H9 (cell line): Measurements from ENCODE around the gene ZNF619. TPM values are rescaled to one million over a fixed set of nuclear protein-coding genes. Genes with fewer than 3 reads are reported as not detected.

ENCODE experiments used
- DNase-seq: peaks from one replicate; pipeline ENCODE4 v3.0.0-alpha.2; 2017
- H2AFZ ChIP-seq: one replicate; pipeline ENCODE4 v1.6.1; 2013; ENCODE audit warnings: mild to moderate bottlenecking, low read length, control low read depth, moderate library complexity
- H2AK5ac ChIP-seq: 2 replicates; pipeline ENCODE4 v1.6.1; 2013; ENCODE audit warnings: low read length, control low read depth, mixed read lengths; ENCODE audit not compliant: insufficient read length
- H2BK120ac ChIP-seq: one replicate; pipeline ENCODE4 v1.6.1; 2013; ENCODE audit warnings: low read depth, mild to moderate bottlenecking, low read length, control low read depth, inconsistent platforms; ENCODE audit not compliant: poor library complexity, severe bottlenecking
- H2BK12ac ChIP-seq: 2 replicates; pipeline ENCODE4 v1.6.1; 2013; ENCODE audit warnings: low read length, control low read depth, mixed read lengths, low read depth; ENCODE audit not compliant: insufficient read length
- H2BK15ac ChIP-seq: 2 replicates; pipeline ENCODE4 v1.6.1; 2013; ENCODE audit warnings: low read depth, low read length, control low read depth
- H2BK20ac ChIP-seq: one replicate; pipeline ENCODE4 v1.6.1; 2013; ENCODE audit warnings: low read depth, mild to moderate bottlenecking, low read length, control low read depth, inconsistent platforms; ENCODE audit not compliant: poor library complexity, severe bottlenecking
- H2BK5ac ChIP-seq: 2 replicates; pipeline ENCODE4 v1.6.1; 2013; ENCODE audit warnings: low read length, control low read depth, mixed read lengths; ENCODE audit not compliant: insufficient read length
- H3K14ac ChIP-seq: 2 replicates; pipeline ENCODE4 v1.6.1; 2013; ENCODE audit warnings: low read length, control low read depth; ENCODE audit not compliant: insufficient read depth
- H3K18ac ChIP-seq: 2 replicates; pipeline ENCODE4 v1.6.1; 2013; ENCODE audit warnings: low read depth, mild to moderate bottlenecking, mixed read lengths, low read length, control low read depth; ENCODE audit not compliant: insufficient read length
- H3K23ac ChIP-seq: 2 replicates; pipeline ENCODE4 v1.6.1; 2013; ENCODE audit warnings: low read length, control low read depth, mixed read lengths, low read depth; ENCODE audit not compliant: insufficient read length
- H3K23me2 ChIP-seq: 2 replicates; pipeline ENCODE4 v1.6.1; 2013; ENCODE audit warnings: low read depth, mild to moderate bottlenecking, mixed read lengths, low read length, control low read depth; ENCODE audit not compliant: insufficient read length, poor library complexity, severe bottlenecking
- H3K27ac ChIP-seq: 2 replicates; pipeline ENCODE4 v1.5.1; 2013; ENCODE audit warnings: low read length, control low read depth, mixed read lengths, low read depth; ENCODE audit not compliant: insufficient read length
- H3K27me3 ChIP-seq: 2 replicates; pipeline ENCODE4 v1.6.1; 2013; ENCODE audit warnings: low read length, control low read depth, inconsistent platforms; ENCODE audit not compliant: insufficient read depth
- H3K4ac ChIP-seq: 2 replicates; pipeline ENCODE4 v1.6.1; 2013; ENCODE audit warnings: low read depth, mild to moderate bottlenecking, control low read depth, inconsistent platforms, low read length, moderate library complexity
- H3K4me1 ChIP-seq: 2 replicates; pipeline ENCODE4 v1.6.1; 2013; ENCODE audit warnings: low read length, control low read depth, inconsistent platforms; ENCODE audit not compliant: insufficient read depth
- H3K4me2 ChIP-seq: 2 replicates; pipeline ENCODE4 v1.6.1; 2013; ENCODE audit warnings: low read length, control low read depth, mixed read lengths; ENCODE audit not compliant: insufficient read length, insufficient read depth
- H3K56ac ChIP-seq: 2 replicates; pipeline ENCODE4 v1.6.1; 2013; ENCODE audit warnings: low read depth, mild to moderate bottlenecking, mixed read lengths, low read length, control low read depth; ENCODE audit not compliant: insufficient read length
- H3K79me1 ChIP-seq: 2 replicates; pipeline ENCODE4 v1.6.1; 2013; ENCODE audit warnings: low read depth, mild to moderate bottlenecking, moderate library complexity, low read length, control low read depth, inconsistent platforms; ENCODE audit not compliant: insufficient read depth, poor library complexity, severe bottlenecking
- H3K79me2 ChIP-seq: 2 replicates; pipeline ENCODE4 v1.6.1; 2013; ENCODE audit warnings: low read length, control low read depth, inconsistent platforms; ENCODE audit not compliant: insufficient read depth
- H3K9ac ChIP-seq: 2 replicates; pipeline ENCODE4 v1.6.1; 2013; ENCODE audit warnings: low read length, control low read depth, mixed read lengths; ENCODE audit not compliant: insufficient read length; ENCODE audit errors: extremely low read depth
- H3K9me3 ChIP-seq: one replicate; pipeline ENCODE4 v1.6.1; 2013; ENCODE audit warnings: low read depth, low read length, inconsistent platforms; ENCODE audit not compliant: control insufficient read depth
- H3T11ph ChIP-seq: one replicate; pipeline ENCODE4 v1.6.1; 2013; ENCODE audit warnings: mild to moderate bottlenecking, low read length, control low read depth, inconsistent platforms
- H4K20me1 ChIP-seq: one replicate; pipeline ENCODE4 v1.6.1; 2013; ENCODE audit not compliant: control insufficient read depth, insufficient read length, insufficient read depth
- H4K5ac ChIP-seq: 2 replicates; pipeline ENCODE4 v1.6.1; 2013; ENCODE audit warnings: low read depth, mild to moderate bottlenecking, mixed read lengths, low read length, control low read depth; ENCODE audit not compliant: insufficient read length
- H4K8ac ChIP-seq: replicated peaks from 2 replicates; pipeline ENCODE4 v1.6.1; 2013; ENCODE audit warnings: low read length, control low read depth, mixed read lengths, low read depth; ENCODE audit not compliant: insufficient read length
- H4K91ac ChIP-seq: 2 replicates; pipeline ENCODE4 v1.6.1; 2013; ENCODE audit warnings: low read depth, mild to moderate bottlenecking, moderate library complexity, mixed read lengths, low read length, control low read depth; ENCODE audit not compliant: insufficient read length
- H3K27ac Mint-ChIP-seq, 3 experiments: 2 replicates in 2 of 3; 3 replicates in 1 of 3; pipeline ENCODE4 v1.8.0; 2020 to 2021; ENCODE audit warnings: mixed read lengths in 3 of 3, mild to moderate bottlenecking in 1 of 3, moderate library complexity in 1 of 3
- H3K27me3 Mint-ChIP-seq: 2 replicates; pipeline ENCODE4 v1.8.0; 2021; ENCODE audit warnings: low read depth, mild to moderate bottlenecking, moderate library complexity, mixed read lengths
- H3K36me3 Mint-ChIP-seq, 3 experiments: 2 replicates in 2 of 3; 3 replicates in 1 of 3; pipeline ENCODE4 v1.8.0; 2020 to 2021; ENCODE audit warnings: low read depth in 3 of 3, mixed read lengths in 3 of 3; ENCODE audit not compliant: insufficient read depth in 1 of 3
- H3K4me1 Mint-ChIP-seq, 2 experiments: 2 replicates each; pipeline ENCODE4 v1.8.0; 2020; ENCODE audit warnings: mixed read lengths in 2 of 2
- H3K4me3 Mint-ChIP-seq, 2 experiments: 2 replicates in 1 of 2; 3 replicates in 1 of 2; pipeline ENCODE4 v1.8.0; 2020 to 2021; ENCODE audit warnings: mild to moderate bottlenecking in 2 of 2, mixed read lengths in 2 of 2, moderate library complexity in 1 of 2
- H3K9me3 Mint-ChIP-seq, 2 experiments: 2 replicates in 1 of 2; 3 replicates in 1 of 2; pipeline ENCODE4 v1.8.0; 2020; ENCODE audit warnings: mild to moderate bottlenecking in 2 of 2, mixed read lengths in 2 of 2, moderate library complexity in 1 of 2
- WGBS: extraction: QIAGEN DNeasy Blood & Tissue Kit; methylation state at CpG from one replicate; pipeline ENCODE4 v1.1.7; 2013; ENCODE audit warnings: missing lambda C conversion rate, low lambda C conversion rate, mixed read lengths; ENCODE audit not compliant: insufficient read length; ENCODE audit errors: extremely low coverage; 5-methylcytosine and 5-hydroxymethylcytosine counted together
- total RNA-seq: library from RNA; stranded (reverse); gene quantifications from 2 replicates; pipeline ENCODE4 v1.2.1, GENCODE V29; 2021
- TF ChIP-seq, protein P1 (sequence below): fragments of 200-600 bp; sonication (generic); conservative IDR thresholded peaks from 3 replicates; pipeline ENCODE4 v1.8.0; 2021; ENCODE audit warnings: antibody characterized with exemption, mild to moderate bottlenecking

Gene ZNF619
- total RNA-seq, 1 experiment from 2014 or later = 4.8 TPM

DNA sequence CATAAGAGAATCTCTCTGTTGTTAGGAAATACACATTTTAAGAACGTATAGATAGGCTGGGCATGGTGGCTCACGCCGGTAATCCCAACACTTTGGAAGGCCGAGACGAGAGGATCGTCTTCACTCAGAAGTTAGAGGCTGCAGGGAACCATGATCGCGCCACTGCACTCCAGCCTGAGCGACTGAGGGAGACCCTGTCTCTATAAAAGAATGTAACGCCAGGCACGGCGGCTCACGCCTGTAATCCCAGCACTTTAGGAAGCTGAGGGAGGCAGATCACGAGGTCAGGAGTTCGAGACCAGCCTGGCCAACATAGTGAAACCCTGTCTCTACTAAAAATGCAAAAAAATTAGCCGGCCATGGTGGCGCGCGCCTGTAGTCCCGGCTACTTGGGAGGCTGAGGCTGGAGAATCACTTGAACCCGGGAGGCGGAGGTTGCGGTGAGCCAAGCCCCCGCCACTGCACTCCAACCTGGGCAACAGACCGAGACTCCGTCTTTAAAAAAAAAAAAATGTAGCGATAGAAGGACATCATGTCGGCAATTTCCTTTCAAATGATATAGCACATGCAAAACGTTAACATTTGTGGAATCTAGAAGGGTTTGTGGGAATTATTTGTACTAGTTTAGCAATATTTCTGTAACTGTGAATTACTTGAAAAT lies 20.5 kb upstream of the ZNF619 start:
- Histone ChIP-seq H2AFZ (no peak overlapping the region), H4K91ac (no peak overlapping the region), H3K56ac (no peak overlapping the region), H3K4me1 (0 out of 2 replicates have a peak, but pooled peaks cover 2% of the 10 kb centered on the region), H2BK12ac (no peak overlapping the region), H3K23me2 (peaks cover 11% of the 10 kb centered on the region), H3K4ac (no peak overlapping the region), H3K23ac (no peak overlapping the region), H2AK5ac (no peak overlapping the region), H3K9me3 (no peaks in the 10 kb centered on the region), H2BK120ac (no peak overlapping the region), H4K8ac (no peak overlapping the region), H3K14ac (no peak overlapping the region), H3K27me3 (no peaks in the 10 kb centered on the region), H3T11ph (no peak overlapping the region), H3K4me2 (peak overlapping the region; percentile 37), H2BK20ac (no peak overlapping the region), H3K79me2 (peaks cover 10% of the 10 kb centered on the region; the same call in 1 of the 2 replicates), H3K9ac (peak overlapping the region; percentile 88), H3K79me1 (no peaks in the 10 kb centered on the region), H3K27ac (no peak overlapping the region), H3K18ac (no peak overlapping the region), H2BK15ac (no peak overlapping the region), H4K5ac (no peak overlapping the region), H4K20me1 (peaks cover 2% of the 10 kb centered on the region), H2BK5ac (no peak overlapping the region)
- H3K27ac Mint-ChIP-seq = peak overlapping the region; percentile 94 to 97 (median 94)
- H3K4me1 Mint-ChIP-seq = peaks cover 21 to 31% of the 10 kb centered on the region in 2 experiments
- H3K27me3 Mint-ChIP-seq = peaks cover 3% of the 10 kb centered on the region; the same call in 1 of the 2 replicates
- peaks cover 27 to 41% (median 35%) of the 10 kb centered on the region in 3 experiments for H3K36me3 Mint-ChIP-seq
- no CpG with 5 or more reads among the region's 29 CpGs for WGBS
- no peaks in the 10 kb centered on the region for H3K9me3 Mint-ChIP-seq
- no peak for DNase-seq
- peak overlapping the region; percentile 81 to 85 for H3K4me3 Mint-ChIP-seq
- TF ChIP-seq, protein P1, sequence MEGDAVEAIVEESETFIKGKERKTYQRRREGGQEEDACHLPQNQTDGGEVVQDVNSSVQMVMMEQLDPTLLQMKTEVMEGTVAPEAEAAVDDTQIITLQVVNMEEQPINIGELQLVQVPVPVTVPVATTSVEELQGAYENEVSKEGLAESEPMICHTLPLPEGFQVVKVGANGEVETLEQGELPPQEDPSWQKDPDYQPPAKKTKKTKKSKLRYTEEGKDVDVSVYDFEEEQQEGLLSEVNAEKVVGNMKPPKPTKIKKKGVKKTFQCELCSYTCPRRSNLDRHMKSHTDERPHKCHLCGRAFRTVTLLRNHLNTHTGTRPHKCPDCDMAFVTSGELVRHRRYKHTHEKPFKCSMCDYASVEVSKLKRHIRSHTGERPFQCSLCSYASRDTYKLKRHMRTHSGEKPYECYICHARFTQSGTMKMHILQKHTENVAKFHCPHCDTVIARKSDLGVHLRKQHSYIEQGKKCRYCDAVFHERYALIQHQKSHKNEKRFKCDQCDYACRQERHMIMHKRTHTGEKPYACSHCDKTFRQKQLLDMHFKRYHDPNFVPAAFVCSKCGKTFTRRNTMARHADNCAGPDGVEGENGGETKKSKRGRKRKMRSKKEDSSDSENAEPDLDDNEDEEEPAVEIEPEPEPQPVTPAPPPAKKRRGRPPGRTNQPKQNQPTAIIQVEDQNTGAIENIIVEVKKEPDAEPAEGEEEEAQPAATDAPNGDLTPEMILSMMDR = no peak
